Measurements from ENCODE around the gene NEK8. TPM values are rescaled to one million over a fixed set of nuclear protein-coding genes. Genes with fewer than 3 reads are reported as not detected.
A peak's percentile ranks its signal among the peaks of the same experiment; 100 is the strongest.
"Not testable (repeated sequence)": the region's sequence is repeated elsewhere in the genome, so short reads cannot be mapped to it uniquely, and the experiment has no call there.

NEK8 gene
- polyA plus RNA-seq, 1 donor = 11.2 TPM

DNA sequence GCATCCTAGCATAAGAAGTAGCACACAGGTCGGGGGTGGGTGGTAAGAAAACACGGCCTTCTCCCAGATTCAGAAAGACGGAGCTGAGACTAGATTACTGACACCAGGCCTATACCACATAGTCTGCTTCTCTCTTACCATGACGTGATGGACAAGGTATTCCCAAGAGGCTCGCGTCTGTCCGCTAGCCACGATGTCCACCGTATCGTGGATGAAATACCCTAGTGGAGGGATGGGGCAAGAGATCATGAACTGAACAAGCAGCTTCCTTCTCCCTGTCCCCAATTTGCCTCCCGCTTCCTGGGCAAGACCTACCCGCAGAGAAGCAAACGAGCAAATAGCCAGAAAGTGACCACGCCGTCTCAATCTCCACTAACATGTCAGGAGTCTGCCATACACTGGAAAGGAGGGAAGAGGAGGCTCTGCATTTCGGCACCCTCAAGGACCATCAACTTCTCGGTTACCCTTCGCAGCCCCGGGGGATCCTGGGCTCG lies 3.4 kb upstream of the NEK8 start:
- DNase-seq = no peak

DNA sequence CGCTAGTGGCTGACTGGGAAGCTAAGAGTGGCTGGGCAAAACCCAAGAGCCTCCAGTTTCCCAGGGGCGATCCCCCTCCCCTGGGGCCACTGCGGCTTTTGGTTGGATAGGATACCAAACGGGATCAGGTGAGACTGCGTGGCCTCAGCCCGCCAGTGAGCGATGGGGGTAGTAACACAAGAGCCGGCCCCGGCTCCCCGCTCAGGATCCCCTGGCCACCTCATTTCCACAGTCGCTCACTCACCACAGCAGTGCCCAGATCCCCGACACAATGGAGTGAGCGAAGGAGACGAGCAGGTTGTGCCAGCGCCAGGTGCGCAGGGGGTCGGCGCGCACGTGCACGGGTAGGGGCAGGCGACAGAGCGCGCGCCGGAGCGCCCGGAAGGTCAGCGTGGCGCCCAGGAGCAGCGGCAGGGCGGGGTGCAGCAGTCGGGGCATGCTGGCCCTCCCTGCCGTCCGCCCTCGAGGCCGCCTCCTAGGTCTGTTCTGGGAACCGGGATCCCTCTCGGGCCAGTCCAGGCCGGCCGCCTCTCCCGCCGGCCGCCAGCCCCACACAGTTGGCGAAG lies 2.8 kb upstream of the NEK8 start:
- DNase-seq = peak; percentile 54

DNA sequence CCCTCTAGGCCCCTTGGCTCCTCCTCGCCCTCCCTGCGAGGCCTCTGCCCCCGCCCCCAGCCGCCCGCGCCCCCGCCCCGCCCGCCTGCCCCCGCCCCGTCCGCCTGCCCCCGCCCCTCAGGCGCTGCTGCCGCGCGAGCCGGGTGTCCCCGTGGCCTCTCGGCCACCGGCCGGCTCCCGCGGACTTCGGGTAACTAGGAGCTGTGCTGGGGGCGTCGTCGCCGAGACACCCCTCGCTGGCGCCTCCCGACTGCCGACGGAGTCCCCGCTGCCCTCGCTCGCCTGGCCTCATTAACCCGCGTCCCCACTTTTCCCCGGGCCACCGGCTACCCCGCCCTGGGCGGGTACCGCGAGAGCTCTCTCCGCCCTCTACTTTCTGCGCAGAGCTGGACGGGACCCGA lies 2.4 kb upstream of the NEK8 start, which contains the start of gene TLCD1:
Gene TLCD1 (minus strand): TSS at position 8 of the 401 bp plus-strand sequence. CDS start 136 bp downstream, outside the sequence.
- peak; percentile 57 for DNase-seq

DNA sequence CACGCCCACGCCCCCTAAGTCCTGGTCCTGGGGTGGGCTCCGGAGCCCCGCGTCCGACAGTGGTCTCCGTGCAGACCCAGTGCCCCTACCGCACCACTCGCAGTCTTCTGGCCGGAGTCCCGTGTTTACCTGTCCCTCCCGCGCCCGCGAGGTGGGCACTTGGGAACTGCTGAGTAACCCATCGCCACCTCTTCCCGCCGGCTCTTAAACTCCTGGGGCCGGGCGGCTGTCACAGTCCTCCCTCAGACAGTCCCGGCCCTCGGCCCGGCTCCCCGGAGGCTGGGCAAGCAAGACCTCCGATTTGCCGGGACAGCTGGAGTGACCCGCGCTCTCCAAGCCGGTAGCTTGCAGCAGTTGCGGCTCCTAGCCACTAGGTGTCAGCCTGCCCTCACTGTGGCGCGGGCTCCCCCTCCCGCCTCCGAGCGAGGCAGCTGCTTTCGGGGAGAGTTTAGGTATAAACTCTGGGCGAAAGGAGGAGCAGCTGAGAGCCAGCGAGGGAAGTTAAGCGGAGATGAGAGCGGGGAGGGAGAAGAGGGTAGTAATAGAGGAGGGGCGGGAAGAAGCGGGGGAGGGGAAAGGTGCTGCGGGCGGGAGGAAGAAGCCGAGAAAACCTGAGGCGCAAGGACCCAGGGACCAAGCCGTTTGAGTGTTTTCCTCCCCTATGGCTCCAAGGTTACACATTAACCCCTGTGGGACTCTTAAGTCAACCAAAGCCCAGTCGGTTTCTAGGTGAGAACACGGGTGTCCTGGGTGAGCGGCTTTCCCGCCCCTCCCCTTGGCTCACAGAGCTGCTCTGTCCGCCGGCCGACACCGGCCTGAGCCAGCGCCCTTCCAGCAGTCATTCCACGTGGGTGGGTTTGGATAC lies 1.7 kb upstream of the NEK8 start:
- peak; percentile 96 for DNase-seq

DNA sequence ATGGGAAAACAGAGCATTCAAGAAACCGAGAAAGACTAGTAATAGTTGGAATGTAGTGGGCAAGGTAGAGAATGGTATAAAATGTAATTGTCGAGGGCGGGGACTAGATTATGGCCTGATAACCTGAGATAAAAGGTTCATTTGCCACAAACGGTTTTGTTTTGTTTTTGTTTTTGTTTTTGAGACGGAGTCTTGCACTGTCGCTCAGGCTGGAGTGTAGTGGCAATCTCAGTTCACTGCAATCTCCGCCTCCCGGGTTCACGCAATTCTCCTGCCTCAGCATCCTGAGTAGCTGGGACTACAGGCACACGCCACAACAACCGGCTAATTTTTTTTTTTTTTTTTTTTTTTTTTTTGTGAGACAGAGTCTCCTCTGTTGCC lies 1.4 kb downstream of the NEK8 start:
- no peak for DNase-seq

DNA sequence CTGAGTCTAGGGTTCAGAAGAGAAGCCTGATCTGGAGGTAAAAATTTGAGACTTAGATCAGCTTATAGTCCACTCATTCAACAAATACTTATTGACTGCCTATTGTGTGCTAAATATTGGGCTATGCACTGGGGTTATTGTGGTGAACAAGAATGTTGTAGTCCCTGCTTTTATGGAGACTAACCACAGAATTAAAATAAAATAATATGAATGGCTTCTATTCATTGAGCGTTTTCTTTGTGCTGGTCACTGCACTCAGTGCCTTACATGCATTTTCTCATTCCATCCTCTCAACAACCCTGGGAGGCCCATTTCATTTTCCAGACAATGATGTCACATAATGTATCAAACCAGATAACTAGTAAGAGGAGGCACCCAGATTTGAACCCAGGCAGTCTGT lies 4.8 kb downstream of the NEK8 start:
- DNase-seq = no peak

DNA sequence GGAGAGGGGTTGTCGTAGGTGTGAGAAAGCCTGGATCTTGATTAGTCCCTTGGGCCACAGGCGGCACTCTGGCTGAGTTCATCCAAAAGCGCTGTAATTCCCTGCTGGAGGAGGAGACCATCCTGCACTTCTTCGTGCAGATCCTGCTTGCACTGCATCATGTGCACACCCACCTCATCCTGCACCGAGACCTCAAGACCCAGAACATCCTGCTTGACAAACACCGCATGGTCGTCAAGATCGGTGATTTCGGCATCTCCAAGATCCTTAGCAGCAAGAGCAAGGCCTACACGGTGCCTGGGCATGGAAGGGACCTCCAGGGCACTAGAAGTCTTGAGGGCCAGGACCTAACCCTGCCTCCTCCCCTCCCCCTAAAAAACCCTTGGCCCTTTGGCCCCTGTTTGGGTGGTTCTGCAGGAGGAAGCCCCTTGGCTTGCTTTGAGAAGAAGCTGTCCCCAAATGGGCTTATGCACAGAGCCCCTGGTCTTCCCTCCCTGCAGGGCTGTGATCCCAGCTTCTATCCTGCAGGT lies 6.2 kb downstream of the NEK8 start:
- DNase-seq = no peak

DNA sequence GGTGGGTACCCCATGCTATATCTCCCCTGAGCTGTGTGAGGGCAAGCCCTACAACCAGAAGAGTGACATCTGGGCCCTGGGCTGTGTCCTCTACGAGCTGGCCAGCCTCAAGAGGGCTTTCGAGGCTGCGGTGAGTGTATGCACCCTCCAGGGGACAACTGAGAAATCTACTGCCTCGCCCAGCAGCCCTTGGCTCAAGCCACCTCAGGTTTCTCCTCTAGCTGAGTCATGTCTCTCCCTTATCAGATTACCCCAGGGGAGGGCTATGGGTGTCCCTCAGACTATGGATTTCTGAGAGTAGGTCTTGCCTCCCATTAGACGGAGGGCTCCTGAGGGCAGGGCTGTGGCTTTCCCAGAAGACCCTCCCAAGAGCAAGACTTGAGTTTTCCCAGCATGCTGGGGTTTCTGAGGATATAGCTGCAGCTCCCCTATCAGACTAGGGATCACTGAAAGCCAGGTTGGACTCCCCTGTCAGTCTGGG lies 6.7 kb downstream of the NEK8 start:
- no peak for DNase-seq

DNA sequence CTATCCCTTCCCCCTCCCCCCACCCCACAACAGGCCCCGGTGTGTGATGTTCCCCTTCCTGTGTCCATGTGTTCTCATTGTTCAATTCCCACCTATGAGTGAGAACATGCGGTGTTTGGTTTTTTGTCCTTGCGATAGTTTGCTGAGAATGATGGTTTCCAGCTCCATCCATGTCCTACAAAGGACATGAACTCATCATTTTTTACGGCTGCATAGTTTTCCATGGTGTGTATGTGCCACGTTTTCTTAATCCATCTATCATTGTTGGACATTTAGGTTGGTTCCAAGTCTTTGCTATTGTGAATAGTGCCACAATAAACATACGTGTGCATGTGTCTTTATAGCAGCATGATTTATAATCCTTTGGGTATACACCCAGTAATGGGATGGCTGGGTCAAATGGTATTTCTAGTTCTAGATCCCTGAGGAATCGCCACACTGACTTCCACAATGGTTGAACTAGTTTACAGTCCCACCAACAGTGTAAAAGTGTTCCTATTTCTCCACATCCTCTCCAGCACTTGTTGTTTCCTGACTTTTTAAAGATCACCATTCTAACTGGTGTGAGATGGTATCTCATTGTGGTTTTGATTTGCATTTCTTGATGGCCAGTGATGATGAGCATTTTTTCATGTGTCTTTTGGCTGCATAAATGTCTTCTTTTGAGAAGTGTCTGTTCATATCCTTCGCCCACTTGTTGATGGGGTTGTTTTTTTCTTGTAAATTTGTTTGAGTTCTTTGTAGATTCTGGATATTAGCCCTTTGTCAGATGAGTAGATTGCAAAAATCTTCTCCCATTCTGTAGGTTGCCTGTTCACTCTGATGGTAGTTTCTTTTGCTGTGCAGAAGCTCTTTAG lies 7.6 kb downstream of the NEK8 start:
- not testable (repeated sequence) for DNase-seq

DNA sequence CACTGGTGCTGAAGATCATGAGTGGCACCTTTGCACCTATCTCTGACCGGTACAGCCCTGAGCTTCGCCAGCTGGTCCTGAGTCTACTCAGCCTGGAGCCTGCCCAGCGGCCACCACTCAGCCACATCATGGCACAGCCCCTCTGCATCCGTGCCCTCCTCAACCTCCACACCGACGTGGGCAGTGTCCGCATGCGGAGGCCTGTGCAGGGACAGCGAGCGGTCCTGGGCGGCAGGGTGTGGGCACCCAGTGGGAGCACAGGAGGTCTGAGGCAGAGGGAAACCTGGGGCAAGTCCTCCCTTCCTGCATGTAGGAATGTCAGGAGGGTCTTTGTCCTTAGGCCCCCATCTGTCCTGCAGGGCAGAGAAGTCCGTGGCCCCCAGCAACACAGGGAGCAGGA lies 8.7 kb downstream of the NEK8 start:
- no peak for DNase-seq

DNA sequence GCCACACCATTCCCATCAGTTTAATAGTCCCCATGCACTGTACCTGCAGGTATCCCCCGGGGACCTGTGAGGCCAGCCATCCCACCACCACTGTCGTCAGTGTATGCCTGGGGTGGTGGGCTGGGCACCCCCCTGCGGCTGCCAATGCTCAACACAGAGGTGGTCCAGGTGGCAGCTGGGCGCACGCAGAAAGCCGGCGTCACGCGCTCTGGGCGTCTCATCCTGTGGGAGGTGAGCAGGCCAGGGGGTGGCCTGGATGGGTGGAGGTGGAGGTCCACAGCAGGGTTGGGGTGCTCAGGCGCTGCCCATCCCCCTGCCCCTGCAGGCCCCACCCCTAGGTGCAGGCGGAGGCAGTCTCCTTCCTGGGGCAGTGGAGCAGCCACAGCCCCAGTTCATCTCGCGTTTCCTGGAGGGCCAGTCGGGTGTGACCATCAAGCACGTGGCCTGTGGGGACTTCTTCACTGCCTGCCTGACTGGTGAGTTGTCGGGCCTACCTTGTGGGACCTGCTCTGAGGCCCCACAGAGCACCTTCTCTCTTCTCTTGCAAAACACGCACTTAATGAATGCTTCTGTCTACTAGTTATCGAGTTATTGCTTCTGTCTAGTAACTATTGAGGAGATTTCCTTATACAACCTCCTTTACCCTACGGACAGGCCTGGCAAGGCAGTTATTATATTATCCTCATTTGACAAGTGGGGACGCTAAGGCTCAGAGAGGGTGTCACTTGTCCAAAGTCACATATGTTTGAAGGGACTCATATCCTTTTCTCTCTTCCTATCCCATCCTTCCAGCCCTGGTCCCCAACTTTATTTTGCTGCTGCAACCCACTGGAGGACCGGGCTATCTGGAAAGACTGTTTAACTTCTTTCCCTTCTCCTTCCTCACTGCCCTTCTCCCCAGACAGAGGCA lies 9.4 kb downstream of the NEK8 start:
- DNase-seq = peak; percentile 35

DNA sequence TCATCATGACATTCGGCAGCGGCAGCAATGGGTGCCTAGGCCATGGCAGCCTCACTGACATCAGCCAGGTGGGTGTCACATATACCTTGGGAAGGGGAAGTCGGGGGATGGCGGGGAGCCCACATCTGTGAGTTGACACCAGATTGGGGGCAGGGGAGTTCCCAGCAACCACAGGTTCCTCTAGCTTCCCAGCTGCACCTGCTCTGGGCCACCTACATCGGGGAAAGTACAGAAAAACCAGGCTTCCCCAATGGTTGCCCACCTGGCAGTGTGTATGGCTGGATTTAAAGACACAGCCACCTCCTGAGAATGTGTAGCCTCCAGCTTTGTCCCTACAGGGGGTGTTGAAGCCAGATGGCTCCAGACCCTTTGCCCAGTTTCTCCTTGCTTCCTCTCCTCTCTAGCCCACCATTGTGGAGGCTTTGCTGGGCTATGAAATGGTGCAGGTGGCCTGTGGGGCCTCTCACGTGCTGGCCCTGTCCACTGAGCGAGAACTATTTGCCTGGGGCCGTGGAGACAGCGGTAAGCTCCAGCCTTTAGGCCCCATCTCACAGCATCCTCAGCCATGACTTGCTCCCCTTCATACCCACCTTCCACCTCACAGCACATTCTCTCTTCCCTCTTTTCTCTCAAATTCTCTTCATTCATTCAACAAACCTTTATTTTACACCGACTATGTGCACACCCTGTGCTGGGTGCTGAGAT lies 10.2 kb downstream of the NEK8 start:
- no peak for DNase-seq

DNA sequence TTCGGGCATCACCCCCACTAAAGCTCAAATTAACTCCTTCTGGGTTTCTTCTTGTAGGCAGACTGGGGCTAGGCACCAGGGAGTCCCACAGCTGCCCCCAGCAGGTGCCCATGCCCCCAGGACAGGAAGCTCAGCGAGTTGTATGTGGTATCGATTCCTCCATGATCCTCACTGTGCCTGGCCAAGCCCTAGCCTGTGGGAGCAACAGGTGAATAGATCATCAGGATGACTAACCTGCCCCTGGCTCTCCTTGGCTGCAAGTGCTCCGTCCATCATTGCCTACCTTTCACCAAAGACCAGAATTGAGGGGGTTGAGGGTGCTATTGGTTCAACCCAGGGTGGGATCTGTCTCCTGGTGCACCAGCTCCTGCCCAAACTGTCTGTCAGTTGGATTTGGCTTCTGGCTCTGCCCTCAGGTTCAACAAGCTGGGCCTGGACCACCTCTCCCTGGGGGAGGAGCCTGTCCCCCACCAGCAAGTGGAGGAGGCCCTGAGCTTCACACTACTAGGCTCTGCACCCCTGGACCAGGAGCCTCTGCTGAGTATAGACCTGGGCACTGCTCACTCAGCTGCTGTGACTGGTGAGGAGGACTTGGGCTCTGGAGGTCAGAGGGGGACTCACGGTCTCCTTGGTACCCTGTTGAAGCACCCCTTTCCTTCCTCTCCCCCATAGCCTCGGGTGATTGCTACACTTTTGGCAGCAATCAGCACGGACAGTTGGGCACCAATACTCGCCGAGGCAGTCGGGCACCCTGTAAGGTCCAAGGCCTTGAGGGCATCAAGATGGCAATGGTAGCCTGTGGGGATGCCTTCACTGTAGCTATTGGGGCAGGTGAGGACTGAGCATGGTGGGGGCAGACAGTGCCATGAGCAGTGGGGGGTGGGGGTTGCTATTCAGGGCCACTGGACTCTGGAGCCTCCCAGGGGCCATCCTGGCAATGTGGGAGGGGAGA lies 12.1 kb downstream of the NEK8 start:
- DNase-seq = no peak

DNA sequence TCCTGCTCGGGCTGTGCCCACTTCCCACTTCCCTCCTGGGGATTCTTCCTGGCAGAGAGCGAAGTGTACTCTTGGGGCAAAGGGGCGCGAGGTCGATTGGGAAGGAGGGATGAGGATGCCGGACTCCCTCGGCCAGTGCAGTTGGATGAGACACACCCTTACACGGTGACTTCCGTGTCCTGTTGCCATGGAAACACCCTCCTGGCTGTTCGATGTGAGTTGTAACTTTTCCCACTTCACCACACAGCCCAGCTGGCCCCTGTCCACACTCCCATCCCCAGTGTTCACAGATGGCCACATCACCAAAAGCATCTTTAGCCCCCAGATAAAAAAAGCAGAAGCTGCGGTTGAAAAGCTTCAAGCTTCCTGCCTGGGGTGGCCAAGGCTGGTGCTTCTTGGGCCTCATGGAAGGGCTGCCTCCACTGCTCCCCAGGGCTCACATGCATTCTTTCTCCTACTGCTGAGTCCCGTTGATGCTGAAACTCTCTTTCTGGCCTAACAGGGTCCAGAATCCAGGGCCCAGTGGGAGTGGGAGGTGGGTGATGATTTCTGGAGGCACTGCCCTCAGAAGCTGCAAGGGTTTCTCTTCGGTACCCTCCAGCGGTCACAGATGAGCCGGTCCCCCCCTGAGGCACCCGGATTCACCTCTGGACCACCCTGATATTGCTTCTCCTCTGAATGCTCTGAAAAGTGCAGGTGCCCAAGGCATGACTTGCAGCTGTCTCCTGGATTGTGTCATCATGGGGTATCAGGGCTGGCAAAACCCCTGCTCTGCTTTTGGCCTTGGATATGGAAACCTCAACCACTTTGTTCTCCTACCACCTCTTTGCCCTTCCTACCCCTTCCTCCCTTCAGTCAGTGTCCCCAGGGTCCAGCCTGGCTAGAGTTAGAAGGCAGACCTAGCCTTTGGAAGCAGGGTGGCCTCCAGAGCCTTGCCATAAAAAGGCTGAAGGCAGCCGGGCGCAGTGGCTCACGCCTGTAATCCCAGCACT lies 13.1 kb downstream of the NEK8 start:
- DNase-seq = no peak

DNA sequence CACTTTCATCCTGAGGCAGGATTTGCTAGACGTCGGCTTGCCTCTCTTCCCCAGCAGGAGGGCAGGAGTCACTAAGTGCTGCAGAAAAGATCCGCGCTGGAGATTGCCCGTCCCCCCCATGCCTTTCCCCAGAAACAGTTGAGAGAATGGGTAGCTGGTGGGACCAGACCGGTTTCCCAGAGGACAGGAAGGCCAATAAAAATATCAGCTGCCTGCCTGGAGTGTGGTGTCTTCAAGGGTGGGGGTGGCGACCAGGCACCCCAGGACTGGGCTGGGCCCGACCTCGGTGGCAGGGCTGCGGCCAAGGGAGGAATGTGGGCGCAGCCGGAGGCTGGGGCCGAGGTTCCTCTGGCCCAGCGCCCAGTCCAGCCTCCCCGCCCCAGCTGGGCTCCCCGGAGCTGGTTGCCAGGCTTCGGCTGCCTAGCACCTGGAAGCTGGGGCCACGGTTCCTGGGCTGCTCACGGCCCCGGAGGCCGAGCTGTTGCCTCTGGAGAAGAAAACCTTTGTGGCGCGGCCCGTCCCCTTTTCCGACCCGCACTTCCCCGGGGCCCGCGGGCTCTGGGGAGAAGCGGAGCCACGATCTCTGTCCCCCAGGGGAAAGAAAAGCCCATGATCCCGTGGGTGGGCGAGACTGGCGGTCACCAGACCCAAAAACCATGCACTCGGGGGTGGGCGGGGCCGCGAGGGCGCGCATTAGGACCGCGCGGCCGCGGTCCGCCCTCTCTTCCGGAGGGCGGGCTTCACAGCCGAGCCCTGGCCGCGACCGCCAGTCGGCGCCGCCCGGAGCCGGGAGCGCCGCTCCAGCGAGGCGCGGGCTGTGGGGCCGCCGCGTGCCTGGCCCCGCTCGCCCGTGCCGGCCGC lies 14.9 kb downstream of the NEK8 start, which contains the start of gene TRAF4:
Gene TRAF4 (plus strand): TSS at position 769 of the 861 bp plus-strand sequence. CDS start 102 bp downstream, outside the sequence.
- DNase-seq = peak; percentile 86

DNA sequence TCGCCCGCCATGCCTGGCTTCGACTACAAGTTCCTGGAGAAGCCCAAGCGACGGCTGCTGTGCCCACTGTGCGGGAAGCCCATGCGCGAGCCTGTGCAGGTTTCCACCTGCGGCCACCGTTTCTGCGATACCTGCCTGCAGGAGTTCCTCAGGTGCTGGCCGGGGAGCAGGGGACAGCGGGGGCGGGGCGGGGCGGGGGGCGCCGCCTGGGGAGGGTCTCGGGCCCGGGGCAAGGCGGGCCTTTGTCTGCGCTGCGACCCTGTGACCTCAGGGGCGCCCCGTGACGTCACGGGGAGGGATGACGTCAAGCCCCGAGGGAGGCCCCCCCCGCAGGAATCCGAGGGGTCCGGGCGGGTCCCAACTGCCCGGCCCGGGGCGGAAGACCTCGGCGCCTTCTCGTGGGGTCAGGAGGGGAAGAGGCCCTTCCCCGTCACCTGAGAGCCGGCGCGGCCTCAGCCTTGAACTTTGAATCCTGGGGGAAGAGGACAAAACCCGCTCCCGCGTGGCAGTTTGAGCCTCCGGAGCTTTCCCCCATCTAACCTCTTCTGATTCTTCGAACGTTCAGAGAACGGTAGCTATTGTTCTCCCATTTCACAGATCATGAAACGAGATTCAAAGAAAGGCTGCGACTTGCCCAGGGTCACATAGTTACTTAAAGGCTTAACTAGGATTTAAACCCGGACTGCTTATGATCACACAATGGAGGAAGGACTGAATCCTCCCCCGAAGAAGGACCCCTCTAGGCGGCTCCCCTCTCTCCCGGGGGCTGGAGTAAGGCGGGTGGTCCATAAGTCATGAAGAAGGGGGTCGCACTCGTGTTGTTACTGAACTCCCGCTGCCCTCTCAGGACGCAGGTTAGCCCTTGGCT lies 15.8 kb downstream of the NEK8 start:
- peak; percentile 63 for DNase-seq

Data from left kidney (tissue), 2 donors.